ENCODE data around the gene EHBP1. TPM values are rescaled to one million over a fixed set of nuclear protein-coding genes. Genes with fewer than 3 reads are reported as not detected.

EHBP1 gene
- total RNA-seq, 3 donors from 2014 or later, result 65.9 to 118 (median 87.2) TPM

DNA sequence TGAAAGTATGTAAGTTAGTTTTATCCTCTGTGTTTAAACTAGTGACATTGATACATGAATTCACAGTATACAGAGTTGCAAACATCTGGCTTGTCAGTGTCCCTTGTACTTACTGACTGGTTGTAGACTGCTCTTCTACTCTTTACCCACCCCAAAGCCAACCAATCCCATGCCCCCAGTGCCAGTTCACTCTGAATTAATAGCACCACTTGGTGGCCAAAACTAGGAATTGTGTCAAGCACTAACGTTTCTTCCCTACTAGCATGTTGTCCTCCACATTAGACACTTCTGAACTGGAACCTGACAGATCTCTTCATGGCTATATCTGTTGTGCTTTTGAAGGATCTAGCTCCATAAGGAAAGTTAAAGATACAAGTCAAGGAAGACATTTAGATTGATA, 317.9 kb downstream of the EHBP1 start:
- H3K27me3 ChIP-seq, result no peaks in the 10 kb centered on the region
- H3K4me3 ChIP-seq, result no peak overlapping the region
- no peak for TF ChIP-seq POLR2A (IDR thresholded peaks at IDR 0.05)
- intact Hi-C loops (cut with DNase I; ENCODE audit: low total_unique reads), result no loop called here
- H3K36me3 ChIP-seq, result no peaks in the 10 kb centered on the region
- DNase-seq (ENCODE audit: low spot score in 2 of 2), result no peak
- H3K4me1 ChIP-seq, result no peaks in the 10 kb centered on the region
- H3K9me3 ChIP-seq, result no peaks in the 10 kb centered on the region
- H3K27ac ChIP-seq, result no peak overlapping the region

DNA sequence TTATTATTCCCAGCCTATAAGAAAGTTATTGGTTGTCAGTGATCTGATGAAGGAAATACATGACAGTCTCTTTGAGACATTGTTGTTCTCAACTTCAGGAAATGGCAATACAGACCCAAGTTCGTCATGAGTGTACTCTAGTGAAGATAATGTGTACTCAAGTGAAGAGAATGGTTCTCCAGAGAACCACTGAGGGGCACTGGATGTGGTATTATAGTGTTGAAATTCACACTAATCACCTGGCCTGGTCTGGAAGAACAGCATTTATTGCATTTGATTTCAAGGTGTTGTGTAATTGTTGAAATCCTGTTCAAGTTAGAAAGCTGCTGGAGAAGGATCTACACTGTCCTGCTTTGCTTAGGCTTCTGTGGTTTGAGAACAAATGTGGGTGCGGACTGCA, 321.7 kb downstream of the EHBP1 start:
- TF ChIP-seq POLR2A (IDR thresholded peaks at IDR 0.05) (no peak), POLR2AphosphoS5 (IDR thresholded peaks at IDR 0.05) (no peak)
- TF ChIP-seq, protein P1, sequence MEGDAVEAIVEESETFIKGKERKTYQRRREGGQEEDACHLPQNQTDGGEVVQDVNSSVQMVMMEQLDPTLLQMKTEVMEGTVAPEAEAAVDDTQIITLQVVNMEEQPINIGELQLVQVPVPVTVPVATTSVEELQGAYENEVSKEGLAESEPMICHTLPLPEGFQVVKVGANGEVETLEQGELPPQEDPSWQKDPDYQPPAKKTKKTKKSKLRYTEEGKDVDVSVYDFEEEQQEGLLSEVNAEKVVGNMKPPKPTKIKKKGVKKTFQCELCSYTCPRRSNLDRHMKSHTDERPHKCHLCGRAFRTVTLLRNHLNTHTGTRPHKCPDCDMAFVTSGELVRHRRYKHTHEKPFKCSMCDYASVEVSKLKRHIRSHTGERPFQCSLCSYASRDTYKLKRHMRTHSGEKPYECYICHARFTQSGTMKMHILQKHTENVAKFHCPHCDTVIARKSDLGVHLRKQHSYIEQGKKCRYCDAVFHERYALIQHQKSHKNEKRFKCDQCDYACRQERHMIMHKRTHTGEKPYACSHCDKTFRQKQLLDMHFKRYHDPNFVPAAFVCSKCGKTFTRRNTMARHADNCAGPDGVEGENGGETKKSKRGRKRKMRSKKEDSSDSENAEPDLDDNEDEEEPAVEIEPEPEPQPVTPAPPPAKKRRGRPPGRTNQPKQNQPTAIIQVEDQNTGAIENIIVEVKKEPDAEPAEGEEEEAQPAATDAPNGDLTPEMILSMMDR (IDR thresholded peaks at IDR 0.05), result no peak
- no peaks in the 10 kb centered on the region for H3K36me3 ChIP-seq
- no peak for DNase-seq (ENCODE audit: low spot score in 2 of 2)
- intact Hi-C loops (cut with DNase I; ENCODE audit: low total_unique reads), result no loop called here
- no peak overlapping the region for H3K4me3 ChIP-seq
- H3K27ac ChIP-seq, result no peak overlapping the region
- H3K27me3 ChIP-seq, result no peaks in the 10 kb centered on the region
- no peaks in the 10 kb centered on the region for H3K9me3 ChIP-seq
- H3K4me1 ChIP-seq, result no peaks in the 10 kb centered on the region

DNA sequence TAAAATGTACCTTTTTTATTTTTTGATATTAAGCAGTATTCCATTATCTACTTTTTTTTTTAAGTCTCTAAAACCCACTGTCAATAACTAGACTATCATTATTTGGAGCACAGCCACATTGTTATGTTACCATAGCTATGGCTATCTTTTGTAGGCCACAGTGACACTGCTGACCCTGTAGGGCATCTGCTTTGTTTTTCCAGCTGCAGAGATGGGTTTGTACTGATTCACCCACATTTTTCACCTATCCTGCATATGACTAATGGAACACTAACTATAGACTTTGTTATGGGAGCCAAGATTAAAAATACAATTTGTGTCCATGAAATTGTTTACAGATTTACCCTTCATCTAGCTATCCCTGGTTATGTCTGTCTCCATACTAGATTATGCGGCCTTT, 323.5 kb downstream of the EHBP1 start:
- Histone ChIP-seq H3K9me3 (no peaks in the 10 kb centered on the region), H3K36me3 (no peaks in the 10 kb centered on the region), H3K27me3 (no peaks in the 10 kb centered on the region), H3K4me3 (no peak overlapping the region), H3K4me1 (no peaks in the 10 kb centered on the region), H3K27ac (no peak overlapping the region)
- TF ChIP-seq, protein P1 (IDR thresholded peaks at IDR 0.05), result no peak
- no peak for TF ChIP-seq POLR2AphosphoS5 (IDR thresholded peaks at IDR 0.05)
- TF ChIP-seq POLR2A (IDR thresholded peaks at IDR 0.05), result no peak
- intact Hi-C loops (cut with DNase I; ENCODE audit: low total_unique reads), result no loop called here
- no peak for DNase-seq (ENCODE audit: low spot score in 2 of 2)

DNA sequence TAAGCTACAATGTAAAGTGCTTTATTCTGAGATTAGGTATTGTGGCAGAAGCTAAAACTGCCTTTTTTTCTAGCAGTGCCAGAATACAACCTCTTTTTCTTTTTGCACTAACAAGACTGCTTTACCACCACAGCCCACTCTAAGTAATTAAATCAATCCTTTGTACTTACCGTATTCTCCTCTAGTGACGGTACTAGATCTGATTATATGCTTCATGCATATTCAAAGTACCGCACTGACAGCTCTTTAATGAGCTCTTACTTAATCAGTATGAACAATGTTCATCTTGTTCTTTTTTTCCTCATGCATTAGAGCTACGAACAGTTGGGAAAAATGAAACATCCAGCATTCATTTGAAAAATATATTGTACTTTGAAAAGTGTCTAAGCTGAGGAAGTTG, 329.0 kb downstream of the EHBP1 start:
- Histone ChIP-seq H3K36me3 (no peaks in the 10 kb centered on the region), H3K27me3 (no peaks in the 10 kb centered on the region), H3K9me3 (no peaks in the 10 kb centered on the region), H3K4me1 (no peaks in the 10 kb centered on the region), H3K4me3 (no peak overlapping the region), H3K27ac (no peak overlapping the region)
- TF ChIP-seq, protein P1 (IDR thresholded peaks at IDR 0.05), result no peak
- TF ChIP-seq POLR2A (IDR thresholded peaks at IDR 0.05), result no peak
- no peak for TF ChIP-seq POLR2AphosphoS5 (IDR thresholded peaks at IDR 0.05)
- DNase-seq (ENCODE audit: low spot score in 2 of 2), result no peak
- intact Hi-C loops (cut with DNase I; ENCODE audit: low total_unique reads), result no loop called here

DNA sequence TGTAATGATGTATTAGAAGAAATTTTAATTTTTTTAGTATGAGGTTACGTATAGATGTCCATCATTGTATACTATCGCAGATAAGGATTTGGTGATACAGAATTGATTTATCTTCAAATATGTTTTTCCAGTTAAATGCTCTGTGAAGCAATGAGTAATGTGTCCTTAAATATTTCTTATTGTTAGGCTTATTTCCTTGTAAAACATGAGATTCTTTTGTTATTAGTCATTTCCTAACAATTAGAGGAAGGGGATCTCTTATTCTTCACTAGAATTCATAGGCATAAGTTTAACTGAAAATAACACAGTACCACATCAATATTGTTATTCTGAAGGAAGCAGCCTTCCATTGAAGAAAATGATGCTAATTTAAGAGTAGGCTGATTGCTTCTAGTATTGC, 329.7 kb downstream of the EHBP1 start:
- Histone ChIP-seq H3K9me3 (no peaks in the 10 kb centered on the region), H3K36me3 (no peaks in the 10 kb centered on the region), H3K27me3 (no peaks in the 10 kb centered on the region), H3K27ac (no peak overlapping the region), H3K4me1 (no peaks in the 10 kb centered on the region), H3K4me3 (no peak overlapping the region)
- no peak for TF ChIP-seq POLR2AphosphoS5 (IDR thresholded peaks at IDR 0.05)
- TF ChIP-seq, protein P1 (IDR thresholded peaks at IDR 0.05), result no peak
- no peak for TF ChIP-seq POLR2A (IDR thresholded peaks at IDR 0.05)
- intact Hi-C loops (cut with DNase I; ENCODE audit: low total_unique reads), result no loop called here
- DNase-seq (ENCODE audit: low spot score in 2 of 2), result no peak

DNA sequence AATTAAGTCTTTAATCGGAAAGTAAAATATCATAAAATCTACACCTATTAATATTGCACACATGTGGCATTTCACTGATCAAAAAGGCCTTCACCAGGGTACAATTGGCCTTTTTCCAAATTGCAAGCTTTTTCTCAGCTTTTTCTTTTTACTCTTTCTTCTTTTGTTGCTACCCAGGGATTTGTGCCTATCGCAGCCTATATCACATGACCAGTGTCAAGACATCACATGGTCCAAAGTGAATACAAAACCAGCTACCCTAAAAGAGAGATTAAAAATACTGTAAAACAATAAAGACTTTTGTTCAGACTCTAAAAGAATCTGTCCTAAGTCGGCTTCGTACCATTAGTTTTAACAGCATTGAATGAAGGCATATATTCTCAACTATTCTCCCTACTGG, 330.1 kb downstream of the EHBP1 start:
- intact Hi-C loops (cut with DNase I; ENCODE audit: low total_unique reads), result no loop called here
- no peak for DNase-seq (ENCODE audit: low spot score in 2 of 2)
- H3K4me1 ChIP-seq, result no peaks in the 10 kb centered on the region
- no peaks in the 10 kb centered on the region for H3K36me3 ChIP-seq
- no peaks in the 10 kb centered on the region for H3K27me3 ChIP-seq
- no peak overlapping the region for H3K4me3 ChIP-seq
- no peak for TF ChIP-seq POLR2AphosphoS5 (IDR thresholded peaks at IDR 0.05)
- no peak for TF ChIP-seq POLR2A (IDR thresholded peaks at IDR 0.05)
- TF ChIP-seq, protein P1 (IDR thresholded peaks at IDR 0.05), result no peak
- H3K27ac ChIP-seq, result no peak overlapping the region
- H3K9me3 ChIP-seq, result no peaks in the 10 kb centered on the region
